Sciatic nerve (tissue), 2 donors: ENCODE results near the gene TEDC1. TPM values are rescaled to one million over a fixed set of nuclear protein-coding genes. Genes with fewer than 3 reads are reported as not detected.
A peak's percentile ranks its signal among the peaks of the same experiment; 100 is the strongest.

ENCODE experiments used
- ATAC-seq: fragments of 200-7000 bp; cut with Tn5 transposase; one replicate; pipeline ENCODE4 v1.9.1; 2020; ENCODE audit warnings: mild to moderate bottlenecking, moderate library complexity
- DNase-seq: peaks from one replicate; pipeline ENCODE4 v3.0.0-alpha.2; 2020; ENCODE audit warnings: low spot score
- intact Hi-C: fragments of 100-400 bp; cut with DNase I; formaldehyde crosslinking; loops from one replicate; pipeline ENCODE4 v1.14.2; 2022
- total RNA-seq: library from RNA; stranded (reverse); fragmentation: NEBNext Ultra II Directional; extraction: Animal tissue kit (Norgen Biotek cat#: 25700); gene quantifications from one replicate; pipeline ENCODE4 v1.2.1, GENCODE V29; 2021
- donor health status: DM: no; HTN: no; CAD: no.
- donor health status: DM: no; HTN: no; CAD: no.

Gene TEDC1
- total RNA-seq, 1 donor from 2014 or later: 14.1 TPM

GRCh38 chr14:105501504-105502291 is 10.7 kb downstream of the TEDC1 start:
- intact Hi-C loops: no loop called here
- DNase-seq: no peak
- ATAC-seq: no peak

DNA sequence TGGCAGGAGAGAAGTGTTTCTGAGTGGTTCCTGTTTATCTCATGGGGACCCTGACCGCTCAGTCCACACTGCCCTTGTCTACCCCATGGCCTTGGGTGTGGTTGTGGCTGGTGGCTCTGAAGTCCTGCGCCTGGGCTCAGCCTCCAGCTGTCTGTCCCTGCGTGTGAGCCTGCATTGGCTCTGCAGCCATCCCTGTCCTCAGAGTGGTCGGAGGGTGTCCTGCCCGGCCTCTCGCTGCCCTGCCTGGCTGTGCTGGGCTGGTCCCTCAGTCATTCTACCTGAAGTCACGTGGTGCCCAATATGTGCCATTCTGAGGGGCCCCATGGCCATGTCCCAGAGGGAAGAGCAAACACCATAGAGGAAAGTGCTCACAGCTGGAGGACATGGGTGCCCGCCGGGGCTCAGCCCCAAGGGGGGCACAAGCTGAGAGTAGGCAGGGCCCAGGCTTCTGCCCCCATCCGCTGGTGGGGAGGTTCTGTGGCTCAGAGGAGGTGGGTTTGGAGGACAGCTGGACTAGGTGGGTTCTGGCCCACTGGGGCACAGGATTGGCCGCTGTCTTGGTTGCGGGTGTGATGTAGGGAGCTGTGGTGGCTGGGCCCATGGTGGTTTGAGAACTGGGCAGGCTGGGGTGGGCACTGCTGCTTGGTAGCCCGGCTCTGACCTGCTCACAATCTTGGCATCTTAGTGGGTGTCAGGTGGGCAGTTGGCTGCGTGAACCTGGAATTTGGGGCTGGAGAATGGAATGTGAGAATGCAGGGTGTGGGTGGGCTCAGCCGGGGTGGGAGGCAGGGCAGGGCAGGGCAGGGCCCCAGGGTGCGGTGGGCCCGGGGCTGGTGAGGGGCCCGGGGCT is 11.6 kb downstream of the TEDC1 start:
- no peak for ATAC-seq
- DNase-seq: no peak
- intact Hi-C loops: no loop called here

GRCh38 chr14:105503296-105503640 is 12.2 kb downstream of the TEDC1 start:
- DNase-seq: no peak
- intact Hi-C loops: no loop called here
- ATAC-seq: no peak

DNA sequence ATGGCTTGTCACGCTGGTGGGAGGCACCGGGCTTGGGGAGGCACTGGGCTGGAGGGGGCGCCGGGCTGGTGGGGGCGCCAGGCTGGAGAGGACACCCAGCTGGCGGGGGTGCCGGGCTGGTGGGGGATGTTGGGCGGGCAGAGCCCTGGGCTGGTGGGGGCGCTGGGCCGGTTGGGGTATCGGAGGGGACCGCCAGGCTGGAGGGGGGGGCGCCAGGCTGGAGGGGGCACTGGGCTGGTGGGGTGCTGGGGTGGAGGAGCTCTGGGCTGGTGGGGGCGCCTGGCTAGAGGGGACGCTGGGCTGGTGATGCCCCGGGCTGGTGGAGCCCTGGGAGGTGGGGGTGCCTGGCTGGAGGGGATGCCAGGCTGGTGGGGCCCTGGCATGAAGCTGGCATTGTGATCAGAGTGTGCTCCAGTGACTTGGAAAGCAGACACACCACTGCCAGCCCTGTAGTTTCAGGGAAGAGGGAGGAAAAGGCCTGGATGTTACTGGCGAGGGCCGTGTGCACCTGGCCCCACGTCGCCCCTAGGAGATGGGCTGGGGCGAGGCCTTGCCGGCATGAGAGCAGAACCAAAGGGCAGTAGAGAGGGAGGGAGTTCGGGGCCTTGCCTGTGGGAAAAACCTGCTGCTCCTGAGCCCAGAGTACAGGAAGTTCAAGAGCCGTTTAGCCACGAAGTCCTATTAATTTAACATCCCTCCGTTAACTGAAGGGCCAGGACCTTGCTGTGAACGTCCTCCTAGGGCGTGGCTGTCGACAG is 13.1 kb downstream of the TEDC1 start:
- intact Hi-C loops: no loop called here
- ATAC-seq (no peak), DNase-seq (no peak)

- DNase-seq (no peak), ATAC-seq (no peak)
- intact Hi-C loops: no loop called here
These were observed 14.1 kb downstream of the TEDC1 start for GRCh38 chr14:105505101-105505500.

DNA sequence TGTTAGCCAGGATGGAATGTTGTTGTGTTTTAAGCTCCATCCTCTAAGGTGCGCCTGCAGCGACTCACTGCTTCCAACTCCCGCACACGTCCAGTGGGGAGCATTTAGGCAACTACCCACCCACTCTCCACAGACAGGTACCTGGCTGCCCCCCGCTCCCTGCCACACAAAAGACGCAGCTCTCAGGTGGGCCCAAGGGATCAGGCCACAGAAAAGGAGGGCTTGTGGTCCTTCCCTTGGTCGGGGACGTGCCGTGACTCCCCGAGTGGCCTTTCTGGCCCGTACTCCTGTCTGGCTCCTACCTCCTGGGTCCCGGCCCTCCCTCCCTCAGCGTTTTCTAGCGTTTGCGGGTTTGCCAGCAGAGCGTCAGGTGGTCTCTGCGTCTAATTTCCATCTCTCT is 16.2 kb downstream of the TEDC1 start:
- intact Hi-C loops: no loop called here
- no peak for ATAC-seq
- no peak for DNase-seq

- DNase-seq: no peak
- no peak for ATAC-seq
- intact Hi-C loops: no loop called here
These were observed 17.0 kb downstream of the TEDC1 start for GRCh38 chr14:105508069-105508468.

DNA sequence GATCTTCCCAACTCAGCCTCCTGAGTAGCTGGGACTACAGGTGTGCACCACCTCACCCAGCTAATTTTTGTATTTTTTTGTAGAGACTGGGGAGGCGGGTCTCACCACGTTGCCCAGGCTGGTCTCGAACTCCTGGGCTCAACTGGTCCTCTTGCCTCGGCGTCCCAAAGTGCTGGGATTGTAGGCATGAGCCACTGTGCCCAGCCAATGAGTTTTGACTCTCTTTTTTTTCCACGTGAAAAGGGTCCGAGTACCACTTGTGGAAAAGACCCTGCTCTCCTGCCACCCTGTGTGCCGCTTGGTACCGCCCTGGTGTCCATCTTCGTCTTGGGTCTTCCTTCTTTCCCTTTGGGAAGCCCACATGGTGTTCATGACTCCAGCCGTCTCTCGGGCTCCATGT is 17.6 kb downstream of the TEDC1 start:
- intact Hi-C loops: no loop called here
- no peak for ATAC-seq
- DNase-seq: no peak

DNA sequence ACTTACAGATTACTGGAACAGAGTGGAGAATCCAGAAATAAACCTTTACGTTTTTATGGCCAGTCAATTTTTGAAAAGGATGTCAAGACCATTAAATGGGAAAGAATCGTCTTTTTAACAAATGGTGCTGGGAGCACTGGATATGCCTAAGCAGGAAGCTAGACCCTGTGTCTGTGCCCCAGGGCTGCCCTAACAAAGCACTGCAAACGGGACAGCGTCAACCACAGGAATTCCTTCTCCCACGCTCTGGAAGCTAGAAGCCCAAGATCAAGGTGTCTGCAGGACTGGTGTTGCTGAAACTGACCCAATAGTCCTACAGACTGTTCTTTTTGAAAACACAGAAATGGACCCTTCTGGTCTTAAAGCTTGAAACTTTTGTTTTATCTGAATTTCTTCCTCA is 26.1 kb downstream of the TEDC1 start:
- intact Hi-C loops: no loop called here

DNA sequence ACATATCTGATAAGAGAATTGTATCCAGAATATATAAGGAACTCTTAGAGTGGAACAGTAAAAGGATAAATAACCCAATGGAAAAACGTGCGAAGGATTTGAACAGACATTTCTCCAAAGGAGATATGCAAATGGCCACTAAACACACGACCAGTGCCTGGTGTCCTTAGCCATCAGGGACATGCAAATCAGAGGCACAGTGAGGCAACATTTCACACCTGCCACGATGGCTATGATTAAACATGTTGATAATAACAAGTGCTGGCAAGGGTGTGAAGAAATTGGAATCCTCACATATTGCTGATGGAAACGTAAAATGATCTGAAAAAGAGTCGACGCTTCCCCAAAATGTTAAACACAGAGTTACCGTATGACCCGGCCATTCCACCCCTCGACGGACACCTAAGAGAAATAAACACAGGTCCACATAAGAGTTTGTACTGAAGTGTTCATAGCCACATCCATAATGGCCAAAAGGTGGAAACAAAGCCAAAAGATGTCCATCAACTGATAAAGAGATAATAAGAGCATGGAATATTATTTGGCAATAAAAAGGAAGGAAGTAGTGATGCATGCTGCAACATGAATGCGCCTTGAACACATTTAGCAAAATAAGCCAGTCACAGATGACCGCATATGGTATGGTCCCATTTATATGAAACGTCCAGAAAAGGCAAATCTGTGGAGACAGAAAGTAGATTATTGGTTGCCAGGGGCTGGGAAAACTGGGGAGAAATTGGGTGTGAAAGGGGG is 29.1 kb downstream of the TEDC1 start:
- DNase-seq: no peak
- ATAC-seq: no peak
- intact Hi-C loops: no loop called here

More for the DNA sequence above, 26.1 kb downstream of the TEDC1 start:
- no peak for ATAC-seq
- no peak for DNase-seq

GRCh38 chr14:105525326-105525725 is 34.3 kb downstream of the TEDC1 start:
- ATAC-seq (no peak), DNase-seq (no peak)
- intact Hi-C loops: no loop called here

GRCh38 chr14:105525861-105526775 is 35.1 kb downstream of the TEDC1 start, which contains the start of gene TMEM121:
Gene TMEM121 (plus strand): TSS chr14:105526583. CDS start chr14:105528835, 2,252 bp downstream.
- no peak for DNase-seq
- intact Hi-C loops: no loop called here
- ATAC-seq: peak; percentile 5

DNA sequence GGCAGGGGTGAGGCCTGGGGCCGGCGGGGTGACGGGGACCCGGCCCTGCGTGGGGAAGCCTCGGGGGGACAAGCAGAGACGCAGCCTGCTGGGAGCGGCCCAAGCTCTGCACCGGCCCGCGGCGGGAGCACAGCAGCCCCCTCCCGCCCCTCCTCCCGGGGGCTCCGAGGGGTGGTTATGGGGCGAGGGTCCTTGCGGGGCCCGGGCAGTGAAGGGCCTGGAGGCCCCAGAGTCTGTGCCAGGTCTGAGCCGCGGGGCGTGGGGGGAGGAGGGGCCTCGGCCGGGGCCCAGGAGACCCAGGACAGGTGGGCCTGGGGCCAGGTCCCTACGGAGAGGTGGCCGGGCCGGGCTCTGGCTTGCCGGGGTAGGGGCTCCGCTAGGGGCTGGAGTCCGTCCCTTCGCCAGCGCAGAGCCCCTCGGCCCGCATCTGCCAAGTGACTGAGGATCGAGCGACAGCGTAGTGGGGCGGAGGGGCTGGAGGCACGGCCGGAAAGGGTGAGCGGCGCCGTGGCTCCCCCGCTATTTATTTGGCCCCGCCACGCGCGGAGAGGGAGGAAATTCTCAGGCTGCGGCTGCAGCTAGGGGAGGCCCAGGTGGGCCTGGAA is 35.8 kb downstream of the TEDC1 start:
- DNase-seq: no peak
- ATAC-seq: peak; percentile 11

DNA sequence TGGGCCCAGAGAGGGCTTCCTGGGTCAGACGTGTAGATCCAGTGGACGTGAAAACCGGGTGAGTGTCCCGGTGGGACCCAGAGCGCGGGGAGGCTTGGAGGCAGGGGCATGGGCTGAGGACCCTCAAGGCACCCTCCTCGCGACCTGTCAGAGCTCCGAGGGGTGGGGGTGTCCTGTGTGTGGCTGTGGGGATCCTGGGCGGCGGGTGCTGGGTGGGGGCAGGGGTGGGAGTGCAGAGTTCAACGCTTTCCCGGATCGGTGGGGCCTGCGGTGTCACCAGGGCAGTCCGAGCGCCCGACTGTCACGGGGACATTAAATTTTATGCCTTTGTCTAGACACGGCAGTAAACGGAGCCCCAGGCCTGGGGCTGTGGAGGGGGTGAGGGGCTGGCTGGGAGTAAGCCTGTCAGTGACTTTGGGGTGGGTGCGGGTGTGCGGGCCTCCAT is 36.4 kb downstream of the TEDC1 start:
- no peak for DNase-seq
- intact Hi-C loops: no loop called here
- peak; percentile 3 for ATAC-seq

More for the DNA sequence above, 35.8 kb downstream of the TEDC1 start:
- intact Hi-C loops: no loop called here

DNA sequence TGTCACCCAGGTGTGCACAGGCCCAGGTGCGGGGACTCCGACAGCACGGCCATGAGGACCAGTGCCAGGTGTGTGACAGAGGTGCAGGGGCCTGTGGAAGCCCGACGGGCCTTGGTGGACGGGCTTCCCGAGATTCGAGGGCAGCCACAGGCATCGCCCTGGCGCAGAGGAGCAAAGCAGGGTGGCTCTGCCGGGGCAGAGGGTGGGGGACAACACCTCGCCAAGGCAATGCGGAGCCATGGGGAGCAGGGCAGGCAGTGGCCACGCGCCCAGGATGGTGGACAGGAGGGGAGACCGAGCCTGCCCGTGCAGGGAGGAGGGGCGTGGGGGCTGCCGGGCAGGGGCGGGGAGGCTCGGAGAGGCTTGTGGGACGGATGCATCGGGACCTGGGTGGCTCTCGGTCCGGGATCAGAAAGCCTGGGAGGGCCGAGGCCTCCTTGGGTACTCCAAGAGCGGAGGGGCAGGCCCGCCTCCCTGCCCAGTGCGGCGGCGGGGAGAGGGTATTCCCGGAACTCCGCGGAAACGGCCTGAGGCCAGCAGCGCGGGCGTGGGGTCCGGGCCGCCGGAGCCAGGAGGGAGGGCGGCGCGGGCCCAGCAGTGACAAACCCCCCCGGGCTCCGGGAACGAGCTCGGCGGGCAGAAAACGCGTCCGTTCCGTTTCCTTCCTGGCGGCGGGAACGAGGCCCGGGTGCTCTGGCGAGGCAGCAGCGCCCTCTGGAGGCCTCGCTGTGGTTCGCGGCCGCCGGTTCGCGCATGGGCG is 37.0 kb downstream of the TEDC1 start:
- intact Hi-C loops: no loop called here
- DNase-seq: peak; percentile 90
- peak; percentile 74 for ATAC-seq

GRCh38 chr14:105528586-105529318 is 37.7 kb downstream of the TEDC1 start:
- ATAC-seq (no peak), DNase-seq (no peak)
- intact Hi-C loops: no loop called here
